ENCODE data around the gene ICOSLG.

The ICOSLG gene

DNA sequence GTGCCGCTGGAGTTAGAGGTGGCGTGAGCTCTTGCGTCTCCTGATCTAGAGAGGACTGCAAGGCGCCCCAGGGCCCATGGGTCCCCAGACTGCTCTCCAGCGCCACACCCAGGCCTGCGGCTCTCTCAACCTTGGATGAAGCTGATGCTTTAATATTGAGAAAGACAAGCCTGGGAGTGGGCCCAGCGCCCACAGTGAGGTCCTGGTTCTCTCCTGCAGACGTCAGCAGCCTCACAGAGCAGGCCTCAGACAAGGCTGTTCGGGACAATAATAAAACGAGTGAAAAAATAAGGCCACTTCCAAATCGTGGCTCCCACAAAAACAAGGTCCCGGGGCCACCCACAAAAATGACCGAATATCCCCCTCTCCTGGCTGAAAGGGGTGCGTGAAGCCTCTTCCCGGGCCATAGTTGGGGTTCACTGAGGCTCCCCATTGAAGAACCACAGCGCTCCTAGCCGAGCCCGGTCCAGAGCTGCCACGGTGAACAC, 27.0 kb upstream of the ICOSLG start:
- H3K27me3 ChIP-seq = no peaks in the 10 kb centered on the region
- no peak overlapping the region for H3K27ac ChIP-seq
- no peaks in the 10 kb centered on the region for H3K36me3 ChIP-seq
- TF ChIP-seq Cebpa-rat (IDR thresholded peaks at IDR 0.05) = no peak
- no peak overlapping the region for H3K4me3 ChIP-seq
- no peak overlapping the region for H3K4me2 ChIP-seq
- peak overlapping the region in 1 of 11 experiments; percentile 3; a peak in 1 of 22 replicates for H3K9ac ChIP-seq
- no peaks in the 10 kb centered on the region for H3K9me3 ChIP-seq (replicated peaks in 1 of 11)
- H4K20me1 ChIP-seq = no peaks in the 10 kb centered on the region
- H3K4me1 ChIP-seq = peaks cover 9 to 60% (median 49%) of the 10 kb centered on the region in 10 experiments; a peak in 19 of 20 replicates

- Histone ChIP-seq H3K27me3 (no peaks in the 10 kb centered on the region), H4K20me1 (0 out of 22 replicates have a peak, but pooled peaks cover 0 to 4% (median 0%) of the 10 kb centered on the region in 11 experiments), H3K4me2 (peak overlapping the region in 8 of 11 experiments; percentile 21 to 89 (median 40); a peak in 13 of 22 replicates), H3K36me3 (no peaks in the 10 kb centered on the region), H3K27ac (peak overlapping the region in 2 of 11 experiments; percentile 12 to 25; a peak in 3 of 22 replicates), H3K9ac (no peak overlapping the region), H3K4me3 (no peak overlapping the region), H3K4me1 (peaks cover 9 to 52% (median 41%) of the 10 kb centered on the region in 10 experiments; a peak in 19 of 20 replicates), H3K9me3 (replicated peaks in 1 of 11) (no peaks in the 10 kb centered on the region)
- no peak for TF ChIP-seq Cebpa-rat (IDR thresholded peaks at IDR 0.05)
These were observed 25.1 kb upstream of the ICOSLG start for GRCh38 chr21:44265734-44266270.

DNA sequence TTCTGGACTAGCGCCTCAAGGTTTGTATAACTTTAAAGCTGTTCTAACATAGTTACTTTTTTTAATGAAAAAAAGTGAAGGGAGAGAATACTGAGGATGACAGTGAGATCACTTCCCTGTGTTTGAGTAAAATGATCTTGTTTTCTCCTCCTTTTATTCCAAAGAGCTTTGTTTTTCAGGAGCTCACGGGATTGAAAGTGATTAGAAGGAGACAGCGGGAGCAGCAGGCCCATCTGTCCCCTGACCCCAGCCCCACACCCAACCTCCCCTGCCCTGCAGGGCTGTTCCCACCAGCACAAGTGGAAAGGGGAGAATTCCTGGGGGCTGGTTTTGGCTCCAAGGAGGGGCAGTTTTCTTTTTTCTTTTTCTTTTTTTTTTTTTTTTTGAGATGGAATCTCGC, 23.0 kb upstream of the ICOSLG start:
- Histone ChIP-seq H4K20me1 (0 out of 22 replicates have a peak, but pooled peaks cover 0 to 4% (median 0%) of the 10 kb centered on the region in 11 experiments), H3K9me3 (replicated peaks in 1 of 11) (no peaks in the 10 kb centered on the region), H3K36me3 (no peaks in the 10 kb centered on the region), H3K4me3 (no peak overlapping the region), H3K27ac (peak overlapping the region in 3 of 11 experiments; percentile 1 to 60 (median 53); a peak in 5 of 22 replicates), H3K9ac (peak overlapping the region in 5 of 11 experiments; percentile 18 to 59 (median 33); a peak in 5 of 22 replicates), H3K27me3 (no peaks in the 10 kb centered on the region), H3K4me2 (peak overlapping the region; percentile 39 to 89 (median 79); a peak in 21 of 22 replicates), H3K4me1 (peaks cover 20 to 56% (median 44%) of the 10 kb centered on the region in 10 experiments; a peak in 19 of 20 replicates)
- no peak for TF ChIP-seq Cebpa-rat (IDR thresholded peaks at IDR 0.05)

DNA sequence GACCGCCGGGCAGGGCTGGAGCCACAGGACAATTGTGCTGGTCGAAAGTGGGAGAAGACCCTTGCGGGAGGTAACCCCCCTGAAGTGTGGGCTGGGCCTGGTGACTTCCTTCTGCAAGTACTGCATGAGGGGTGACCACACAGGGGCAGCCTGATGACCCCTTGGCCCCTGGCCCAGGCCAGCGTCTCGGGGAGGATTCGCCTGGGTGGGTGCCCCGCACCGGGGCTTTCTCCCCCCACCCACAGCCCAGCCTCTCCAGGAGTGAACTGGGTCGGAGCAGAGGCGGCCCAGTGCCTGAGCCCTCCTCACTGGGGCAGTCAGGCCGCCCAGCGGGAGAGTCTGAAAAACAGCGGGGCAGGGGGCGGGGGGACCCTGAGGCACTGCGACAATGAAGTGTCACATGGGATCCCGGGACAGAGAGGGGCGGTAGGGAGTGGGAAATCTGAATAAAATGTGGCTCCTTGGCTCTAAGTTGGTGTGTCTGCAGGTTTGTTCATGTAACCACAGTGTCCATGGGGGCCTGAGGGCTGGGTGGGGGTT, 22.5 kb upstream of the ICOSLG start:
- peak overlapping the region in 8 of 11 experiments; percentile 1 to 60 (median 52); a peak in 10 of 22 replicates for H3K27ac ChIP-seq
- peak overlapping the region in 10 of 11 experiments; percentile 30 to 66 (median 51); a peak in 13 of 22 replicates for H3K9ac ChIP-seq
- no peaks in the 10 kb centered on the region for H3K36me3 ChIP-seq

GRCh38 chr21:44262338-44263056, 21.8 kb upstream of the ICOSLG start:
- Histone ChIP-seq H3K9ac (no peak overlapping the region), H3K4me1 (peaks cover 20 to 56% (median 44%) of the 10 kb centered on the region in 10 experiments; a peak in 19 of 20 replicates), H3K4me2 (no peak overlapping the region), H4K20me1 (0 out of 22 replicates have a peak, but pooled peaks cover 0 to 4% (median 0%) of the 10 kb centered on the region in 11 experiments), H3K36me3 (no peaks in the 10 kb centered on the region), H3K27ac (no peak overlapping the region), H3K9me3 (replicated peaks in 1 of 11) (no peaks in the 10 kb centered on the region), H3K27me3 (no peaks in the 10 kb centered on the region), H3K4me3 (no peak overlapping the region)
- no peak for TF ChIP-seq Cebpa-rat (IDR thresholded peaks at IDR 0.05)

More for the DNA sequence above, 22.5 kb upstream of the ICOSLG start:
- no peak for TF ChIP-seq Cebpa-rat (IDR thresholded peaks at IDR 0.05)
- Histone ChIP-seq H3K4me1 (peaks cover 20 to 56% (median 44%) of the 10 kb centered on the region in 10 experiments; a peak in 19 of 20 replicates), H3K27me3 (no peaks in the 10 kb centered on the region), H4K20me1 (0 out of 22 replicates have a peak, but pooled peaks cover 0 to 4% (median 0%) of the 10 kb centered on the region in 11 experiments), H3K4me2 (peak overlapping the region; percentile 39 to 89 (median 79)), H3K9me3 (replicated peaks in 1 of 11) (no peaks in the 10 kb centered on the region), H3K4me3 (no peak overlapping the region)

GRCh38 chr21:44261675-44262295, 21.0 kb upstream of the ICOSLG start, which contains the start of gene DNMT3L:
DNMT3L (minus strand) TSS chr21:44261897; CDS start chr21:44261259, 638 bp downstream.
- TF ChIP-seq Cebpa-rat (IDR thresholded peaks at IDR 0.05) = no peak
- no peaks in the 10 kb centered on the region for H3K27me3 ChIP-seq
- H3K4me1 ChIP-seq = peaks cover 20 to 51% (median 42%) of the 10 kb centered on the region in 10 experiments; a peak in 19 of 20 replicates
- H3K36me3 ChIP-seq = no peaks in the 10 kb centered on the region
- no peaks in the 10 kb centered on the region for H3K9me3 ChIP-seq (replicated peaks in 1 of 11)
- H3K4me3 ChIP-seq = no peak within 1 kb of the TSS
- H3K9ac ChIP-seq = no peak within 1 kb of the TSS
- H4K20me1 ChIP-seq = 0 out of 22 replicates have a peak, but pooled peaks cover 0 to 4% (median 0%) of the 10 kb centered on the region in 11 experiments
- peak within 1 kb of the TSS in 3 of 11 experiments; percentile 9 to 40 (median 18); a peak in 3 of 22 replicates for H3K4me2 ChIP-seq
- H3K27ac ChIP-seq = no peak within 1 kb of the TSS; a peak in 1 of 22 replicates

DNA sequence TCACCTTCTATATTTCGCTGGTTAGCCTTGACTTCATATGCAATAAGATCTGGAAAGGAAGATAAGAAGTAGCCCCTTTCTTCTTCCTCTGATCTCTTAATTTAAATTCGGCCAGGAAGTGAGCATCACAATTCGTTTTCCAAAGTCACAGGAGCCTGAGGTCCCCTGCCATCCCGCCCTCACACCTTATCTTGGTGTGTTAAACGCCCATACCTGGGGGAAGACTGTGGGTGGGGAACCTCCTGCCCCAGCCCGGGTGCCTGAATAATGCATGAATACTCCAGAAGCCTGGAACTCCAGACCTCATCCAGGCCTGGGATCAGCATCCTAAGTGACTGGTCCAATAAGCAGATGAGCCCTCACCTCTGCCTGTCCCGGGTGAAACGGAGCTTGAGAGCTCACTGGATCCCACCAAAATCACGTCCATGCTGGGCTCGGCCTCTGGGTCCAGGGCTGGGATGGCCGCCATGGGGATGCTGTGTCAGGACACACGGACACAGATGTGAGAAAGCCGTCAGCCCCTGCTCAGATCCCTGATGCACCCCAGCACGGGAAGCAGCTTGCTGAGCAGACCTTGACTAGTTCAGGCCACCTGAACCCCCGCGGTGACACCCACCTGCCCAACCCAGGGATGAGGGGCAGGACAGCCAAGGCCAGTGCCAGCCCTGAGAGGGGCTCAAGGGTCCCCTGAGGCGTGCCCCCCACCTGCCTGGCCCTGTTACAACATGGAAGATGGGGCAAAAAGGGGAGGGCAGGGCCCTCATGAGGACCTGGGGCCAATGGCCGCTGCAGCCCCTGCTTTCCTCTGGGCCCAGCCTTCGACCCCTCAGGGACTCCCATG, 20.3 kb upstream of the ICOSLG start:
- peak overlapping the region in 3 of 11 experiments; percentile 9 to 40 (median 18); a peak in 3 of 22 replicates for H3K4me2 ChIP-seq
- no peaks in the 10 kb centered on the region for H3K9me3 ChIP-seq (replicated peaks in 1 of 11)
- H3K27ac ChIP-seq = no peak overlapping the region; a peak in 1 of 22 replicates
- no peak overlapping the region for H3K4me3 ChIP-seq
- no peaks in the 10 kb centered on the region for H3K27me3 ChIP-seq
- H3K36me3 ChIP-seq = no peaks in the 10 kb centered on the region
- no peak overlapping the region for H3K9ac ChIP-seq
- 0 out of 22 replicates have a peak, but pooled peaks cover 0 to 4% (median 0%) of the 10 kb centered on the region in 11 experiments for H4K20me1 ChIP-seq
- peaks cover 20 to 47% (median 38%) of the 10 kb centered on the region in 10 experiments; a peak in 19 of 20 replicates for H3K4me1 ChIP-seq
- no peak for TF ChIP-seq Cebpa-rat (IDR thresholded peaks at IDR 0.05)
